Hepatocyte (in vitro differentiated cells): ENCODE measurements around the gene GALNTL6.

Experiments used
- EZH2 ChIP-seq: fragments of 200-600 bp; sonication (generic); IDR thresholded peaks from 2 replicates; pipeline ENCODE4 v1.6.1; 2016; ENCODE audit warnings: antibody characterized with exemption, mild to moderate bottlenecking, borderline replicate concordance
- EZH2phosphoT487 ChIP-seq: fragments of 200-600 bp; sonication (generic); IDR thresholded peaks from one replicate; pipeline ENCODE4 v1.6.1; 2018; ENCODE audit warnings: antibody characterized with exemption, mild to moderate bottlenecking, low read depth, moderate library complexity; ENCODE audit not compliant: unreplicated experiment, severe bottlenecking
- TF ChIP-seq, protein P1 (sequence below): fragments of 200-600 bp; sonication (generic); IDR thresholded peaks from 2 replicates; pipeline ENCODE4 v1.5.1; 2016; ENCODE audit warnings: antibody characterized with exemption, mild to moderate bottlenecking; ENCODE audit not compliant: poor library complexity

DNA sequence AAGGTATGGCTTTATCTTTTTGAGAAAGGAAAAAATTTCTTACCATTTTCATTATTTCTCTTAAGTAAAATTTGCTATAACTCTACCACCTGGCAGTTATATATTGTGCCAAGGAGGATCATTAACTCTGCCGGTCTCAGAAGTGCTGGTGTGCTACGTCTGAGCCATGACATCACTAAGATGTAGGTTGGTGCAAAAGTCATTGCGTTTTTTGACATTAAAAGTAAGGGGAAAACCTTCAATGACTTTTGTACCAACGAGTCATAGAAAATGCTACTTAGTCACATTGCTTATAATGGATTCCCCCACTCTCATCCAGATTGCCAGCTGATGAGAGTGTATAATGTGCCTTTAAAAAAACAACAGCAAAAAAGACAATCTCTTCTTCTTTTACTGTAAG is 786.4 kb downstream of the GALNTL6 start:
- TF ChIP-seq, protein P1, sequence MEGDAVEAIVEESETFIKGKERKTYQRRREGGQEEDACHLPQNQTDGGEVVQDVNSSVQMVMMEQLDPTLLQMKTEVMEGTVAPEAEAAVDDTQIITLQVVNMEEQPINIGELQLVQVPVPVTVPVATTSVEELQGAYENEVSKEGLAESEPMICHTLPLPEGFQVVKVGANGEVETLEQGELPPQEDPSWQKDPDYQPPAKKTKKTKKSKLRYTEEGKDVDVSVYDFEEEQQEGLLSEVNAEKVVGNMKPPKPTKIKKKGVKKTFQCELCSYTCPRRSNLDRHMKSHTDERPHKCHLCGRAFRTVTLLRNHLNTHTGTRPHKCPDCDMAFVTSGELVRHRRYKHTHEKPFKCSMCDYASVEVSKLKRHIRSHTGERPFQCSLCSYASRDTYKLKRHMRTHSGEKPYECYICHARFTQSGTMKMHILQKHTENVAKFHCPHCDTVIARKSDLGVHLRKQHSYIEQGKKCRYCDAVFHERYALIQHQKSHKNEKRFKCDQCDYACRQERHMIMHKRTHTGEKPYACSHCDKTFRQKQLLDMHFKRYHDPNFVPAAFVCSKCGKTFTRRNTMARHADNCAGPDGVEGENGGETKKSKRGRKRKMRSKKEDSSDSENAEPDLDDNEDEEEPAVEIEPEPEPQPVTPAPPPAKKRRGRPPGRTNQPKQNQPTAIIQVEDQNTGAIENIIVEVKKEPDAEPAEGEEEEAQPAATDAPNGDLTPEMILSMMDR, result no peak
- no peak for TF ChIP-seq EZH2
- no peak for TF ChIP-seq EZH2phosphoT487
